Liver (tissue), 9 donors: ENCODE measurements around the gene TRIM36. TPM values are rescaled to one million over a fixed set of nuclear protein-coding genes. Genes with fewer than 3 reads are reported as not detected.

Experiments
- DNase-seq: peaks from one replicate; pipeline ENCODE4 v3.0.0-alpha.2; 2017; ENCODE audit warnings: low spot score
- H3K27ac ChIP-seq, 2 donors: one replicate each; pipeline ENCODE4 v1.7.0; 2013; ENCODE audit warnings: inconsistent platforms in 2 of 2, low read length in 2 of 2, control low read depth in 1 of 2, low read depth in 1 of 2, mild to moderate bottlenecking in 1 of 2
- H3K27me3 ChIP-seq, 4 donors: one replicate each; pipeline versions ENCODE4 v1.6.1 to v1.7.0; 2013; ENCODE audit warnings: low read length in 3 of 4, inconsistent platforms in 1 of 4, mild to moderate bottlenecking in 1 of 4, moderate library complexity in 1 of 4; ENCODE audit not compliant: control insufficient read depth in 4 of 4, insufficient read depth in 4 of 4
- H3K36me3 ChIP-seq, 4 donors: one replicate each; pipeline versions ENCODE4 v1.6.1 to v1.7.0; 2013; ENCODE audit warnings: low read length in 3 of 4, mild to moderate bottlenecking in 3 of 4, low read depth in 1 of 4, moderate library complexity in 1 of 4; ENCODE audit not compliant: control insufficient read depth in 4 of 4, insufficient read depth in 3 of 4
- H3K4me1 ChIP-seq, 4 donors: one replicate each; pipeline versions ENCODE4 v1.6.1 to v1.7.0; 2013; ENCODE audit warnings: low read length in 3 of 4, mild to moderate bottlenecking in 3 of 4, moderate library complexity in 1 of 4; ENCODE audit not compliant: control insufficient read depth in 4 of 4, insufficient read depth in 4 of 4
- H3K4me3 ChIP-seq, 3 donors: one replicate each; pipeline versions ENCODE4 v1.6.1 to v1.7.0; 2013; ENCODE audit warnings: low read length in 3 of 3, control low read depth in 1 of 3, low read depth in 1 of 3, mild to moderate bottlenecking in 1 of 3
- H3K9ac ChIP-seq, 2 donors: one replicate each; pipeline ENCODE4 v1.7.0; 2013; ENCODE audit warnings: low read length in 2 of 2, mild to moderate bottlenecking in 2 of 2, moderate library complexity in 2 of 2, control low read depth in 1 of 2, low read depth in 1 of 2
- H3K9me3 ChIP-seq, 4 donors: one replicate each; pipeline versions ENCODE4 v1.6.1 to v1.7.0; 2013; ENCODE audit warnings: low read length in 3 of 4; ENCODE audit not compliant: control insufficient read depth in 4 of 4
- FOXA1 ChIP-seq: IDR thresholded peaks from 2 replicates; pipeline ENCODE4 v1.6.1; 2016; ENCODE audit warnings: antibody characterized with exemption
- FOXA2 ChIP-seq: IDR thresholded peaks from 2 replicates; pipeline ENCODE4 v1.6.1; 2016; ENCODE audit warnings: antibody characterized with exemption
- GABPA ChIP-seq, 2 donors: IDR thresholded peaks in 1 of 2; conservative IDR thresholded peaks in 1 of 2; 2 replicates each; pipeline ENCODE4 v1.6.1; 2016; ENCODE audit warnings: antibody characterized with exemption in 2 of 2, mild to moderate bottlenecking in 1 of 2, moderate library complexity in 1 of 2
- HNF4A ChIP-seq, 2 donors: conservative IDR thresholded peaks; 2 replicates each; pipeline ENCODE4 v1.6.1; 2016; ENCODE audit warnings: antibody characterized with exemption in 2 of 2, mild to moderate bottlenecking in 2 of 2
- HNF4G ChIP-seq: IDR thresholded peaks from 2 replicates; pipeline ENCODE4 v1.6.1; 2016; ENCODE audit warnings: antibody characterized with exemption
- RAD21 ChIP-seq, 2 donors: IDR thresholded peaks; 2 replicates each; pipeline ENCODE4 v1.6.1; 2016; ENCODE audit warnings: antibody characterized with exemption in 2 of 2, mild to moderate bottlenecking in 2 of 2
- RXRA ChIP-seq, 2 donors: IDR thresholded peaks; 2 replicates each; pipeline ENCODE4 v1.6.1; 2017 to 2018; ENCODE audit warnings: antibody characterized with exemption in 2 of 2, mild to moderate bottlenecking in 1 of 2
- SP1 ChIP-seq: IDR thresholded peaks from 2 replicates; pipeline ENCODE4 v1.6.1; 2018; ENCODE audit warnings: antibody characterized with exemption, mild to moderate bottlenecking
- YY1 ChIP-seq: IDR thresholded peaks from 2 replicates; pipeline ENCODE4 v1.6.1; 2016; ENCODE audit warnings: antibody characterized with exemption, mild to moderate bottlenecking
- WGBS: extraction: QIAGEN DNeasy Blood & Tissue Kit; methylation state at CpG from one replicate; pipeline ENCODE4 v1.1.7; 2013; 5-methylcytosine and 5-hydroxymethylcytosine counted together
- polyA plus RNA-seq, 2 donors: library from polyadenylated mRNA; stranded (reverse) in 1 of 2; unstranded in 1 of 2; fragments of 200-250 nt in 1 of 2; fragments of >200 nt in 1 of 2; fragmentation: Nextera tagmentation in 1 of 2; extraction: Ambion mirVana in 1 of 2; gene quantifications; one replicate each; pipeline versions ENCODE4 v1.2.1 to v1.2.3, GENCODE V29; 2013 to 2015
- total RNA-seq, 2 donors: library from RNA; depleted of rRNA; stranded (reverse); fragments of >200 nt; gene quantifications; one replicate each; pipeline ENCODE4 v1.2.3, GENCODE V29; 2014
- TF ChIP-seq, protein P1 (sequence below): IDR thresholded peaks from 2 replicates; pipeline ENCODE4 v1.6.1; 2016; ENCODE audit warnings: antibody characterized with exemption, mild to moderate bottlenecking
- TF ChIP-seq, protein P2 (sequence below): fragments of 150-350 bp; IDR thresholded peaks from 2 replicates; pipeline ENCODE4 v1.5.1; 2017; ENCODE audit warnings: improper control_type of control experiment, low read depth, low read length; ENCODE audit not compliant: missing input control
- donor health status: healthy.
- donor health status: healthy.
- donor health status: healthy.
- donor health status: healthy.
- donor health status: healthy.

Gene TRIM36, protein sequence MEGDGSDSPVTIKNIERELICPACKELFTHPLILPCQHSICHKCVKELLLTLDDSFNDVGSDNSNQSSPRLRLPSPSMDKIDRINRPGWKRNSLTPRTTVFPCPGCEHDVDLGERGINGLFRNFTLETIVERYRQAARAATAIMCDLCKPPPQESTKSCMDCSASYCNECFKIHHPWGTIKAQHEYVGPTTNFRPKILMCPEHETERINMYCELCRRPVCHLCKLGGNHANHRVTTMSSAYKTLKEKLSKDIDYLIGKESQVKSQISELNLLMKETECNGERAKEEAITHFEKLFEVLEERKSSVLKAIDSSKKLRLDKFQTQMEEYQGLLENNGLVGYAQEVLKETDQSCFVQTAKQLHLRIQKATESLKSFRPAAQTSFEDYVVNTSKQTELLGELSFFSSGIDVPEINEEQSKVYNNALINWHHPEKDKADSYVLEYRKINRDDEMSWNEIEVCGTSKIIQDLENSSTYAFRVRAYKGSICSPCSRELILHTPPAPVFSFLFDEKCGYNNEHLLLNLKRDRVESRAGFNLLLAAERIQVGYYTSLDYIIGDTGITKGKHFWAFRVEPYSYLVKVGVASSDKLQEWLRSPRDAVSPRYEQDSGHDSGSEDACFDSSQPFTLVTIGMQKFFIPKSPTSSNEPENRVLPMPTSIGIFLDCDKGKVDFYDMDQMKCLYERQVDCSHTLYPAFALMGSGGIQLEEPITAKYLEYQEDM
- total RNA-seq (under 1 TPM; 0.25 to 0.47 TPM), polyA plus RNA-seq (under 1 TPM; 0.16 to 0.19 TPM)

DNA sequence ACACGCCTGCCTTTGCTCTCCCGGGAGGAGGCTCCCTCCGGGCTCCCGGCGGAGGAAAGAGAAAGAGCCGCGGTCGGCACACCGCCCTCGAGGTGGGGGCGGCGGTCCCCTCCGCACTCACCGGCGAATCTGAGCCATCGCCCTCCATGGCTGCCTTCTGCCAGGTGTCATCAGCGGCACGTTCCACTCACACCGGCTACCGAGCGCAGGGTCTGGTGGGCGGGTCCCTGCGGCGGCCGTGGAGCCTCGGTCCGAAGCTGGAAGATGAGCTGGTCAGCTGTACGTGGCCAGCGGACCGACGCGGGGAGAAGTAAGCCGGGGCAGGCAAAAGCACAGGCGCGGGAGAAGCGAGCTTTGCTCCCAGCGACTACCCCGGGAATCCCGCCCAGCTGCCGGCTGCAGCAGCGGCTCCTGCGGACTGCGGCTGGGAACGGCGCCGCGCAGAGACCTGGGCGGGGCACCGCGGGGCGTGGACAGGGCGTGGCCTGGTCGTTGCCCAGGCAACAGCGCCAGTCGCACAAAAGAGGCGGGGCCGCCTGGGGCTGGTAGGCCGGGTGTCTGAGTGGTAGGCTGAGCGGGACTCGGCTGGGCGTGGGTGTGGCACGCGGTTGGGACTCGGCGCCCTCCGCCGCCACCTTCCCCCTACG lies at the start of gene TRIM36:
Gene TRIM36 (minus strand): TSS at position 422 of the 647 bp plus-strand sequence. CDS start 274 bp downstream, at position 148.
- H3K27ac ChIP-seq, result peak within 1 kb of the TSS; percentile 13 to 49

DNA sequence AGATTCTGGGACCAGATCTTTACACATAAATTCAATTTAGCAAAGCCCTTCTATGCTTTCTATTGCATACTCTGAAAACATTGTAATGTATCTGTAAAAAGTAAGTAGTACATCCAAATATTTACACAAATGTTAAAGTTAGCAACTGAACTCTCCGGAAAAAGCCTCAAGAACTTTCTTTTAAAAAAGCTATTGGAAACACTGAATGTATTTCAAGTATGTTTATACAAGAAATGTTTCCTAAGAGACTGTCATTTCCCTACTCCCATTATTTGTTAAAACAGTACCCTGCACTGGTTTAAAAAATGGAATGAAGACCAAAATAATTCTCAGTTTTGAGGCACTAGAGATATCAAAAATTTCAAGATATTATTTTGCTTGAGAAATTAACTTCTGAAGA lies 44.8 kb upstream of the TRIM36 start:
- WGBS, result 78% methylated on average over 1 of the region's 1 CpG
- no peak for DNase-seq
- Histone ChIP-seq H3K4me1 (no peaks in the 10 kb centered on the region), H3K9ac (no peak overlapping the region), H3K36me3 (peaks cover 3 to 7% (median 6%) of the 10 kb centered on the region in 4 donors), H3K4me3 (no peak overlapping the region), H3K27me3 (no peaks in the 10 kb centered on the region), H3K27ac (no peak overlapping the region), H3K9me3 (no peaks in the 10 kb centered on the region)
- TF ChIP-seq, protein P1, sequence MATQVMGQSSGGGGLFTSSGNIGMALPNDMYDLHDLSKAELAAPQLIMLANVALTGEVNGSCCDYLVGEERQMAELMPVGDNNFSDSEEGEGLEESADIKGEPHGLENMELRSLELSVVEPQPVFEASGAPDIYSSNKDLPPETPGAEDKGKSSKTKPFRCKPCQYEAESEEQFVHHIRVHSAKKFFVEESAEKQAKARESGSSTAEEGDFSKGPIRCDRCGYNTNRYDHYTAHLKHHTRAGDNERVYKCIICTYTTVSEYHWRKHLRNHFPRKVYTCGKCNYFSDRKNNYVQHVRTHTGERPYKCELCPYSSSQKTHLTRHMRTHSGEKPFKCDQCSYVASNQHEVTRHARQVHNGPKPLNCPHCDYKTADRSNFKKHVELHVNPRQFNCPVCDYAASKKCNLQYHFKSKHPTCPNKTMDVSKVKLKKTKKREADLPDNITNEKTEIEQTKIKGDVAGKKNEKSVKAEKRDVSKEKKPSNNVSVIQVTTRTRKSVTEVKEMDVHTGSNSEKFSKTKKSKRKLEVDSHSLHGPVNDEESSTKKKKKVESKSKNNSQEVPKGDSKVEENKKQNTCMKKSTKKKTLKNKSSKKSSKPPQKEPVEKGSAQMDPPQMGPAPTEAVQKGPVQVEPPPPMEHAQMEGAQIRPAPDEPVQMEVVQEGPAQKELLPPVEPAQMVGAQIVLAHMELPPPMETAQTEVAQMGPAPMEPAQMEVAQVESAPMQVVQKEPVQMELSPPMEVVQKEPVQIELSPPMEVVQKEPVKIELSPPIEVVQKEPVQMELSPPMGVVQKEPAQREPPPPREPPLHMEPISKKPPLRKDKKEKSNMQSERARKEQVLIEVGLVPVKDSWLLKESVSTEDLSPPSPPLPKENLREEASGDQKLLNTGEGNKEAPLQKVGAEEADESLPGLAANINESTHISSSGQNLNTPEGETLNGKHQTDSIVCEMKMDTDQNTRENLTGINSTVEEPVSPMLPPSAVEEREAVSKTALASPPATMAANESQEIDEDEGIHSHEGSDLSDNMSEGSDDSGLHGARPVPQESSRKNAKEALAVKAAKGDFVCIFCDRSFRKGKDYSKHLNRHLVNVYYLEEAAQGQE, result no peak

More for the DNA sequence above, at the start of gene TRIM36:
- peaks cover 6 to 21% (median 14%) of the 10 kb centered on the region in 4 donors for H3K4me1 ChIP-seq
- TF ChIP-seq FOXA1 (peak; percentile 17), RXRA (IDR thresholded peaks at IDR 0.05) (no peak), FOXA2 (no peak), SP1 (peak; percentile 75), HNF4A (conservative IDR thresholded peaks at IDR 0.05) (peak; percentile 43 to 52), YY1 (peak; percentile 43), GABPA (IDR thresholded peaks at IDR 0.05 in 1 of 2, conservative IDR thresholded peaks at IDR 0.05 in 1 of 2) (peak in 1 of 2 donors; percentile 19), HNF4G (no peak), RAD21 (IDR thresholded peaks at IDR 0.05) (peak; percentile 32 to 40)
- TF ChIP-seq, protein P1, result peak; percentile 58
- TF ChIP-seq, protein P2, sequence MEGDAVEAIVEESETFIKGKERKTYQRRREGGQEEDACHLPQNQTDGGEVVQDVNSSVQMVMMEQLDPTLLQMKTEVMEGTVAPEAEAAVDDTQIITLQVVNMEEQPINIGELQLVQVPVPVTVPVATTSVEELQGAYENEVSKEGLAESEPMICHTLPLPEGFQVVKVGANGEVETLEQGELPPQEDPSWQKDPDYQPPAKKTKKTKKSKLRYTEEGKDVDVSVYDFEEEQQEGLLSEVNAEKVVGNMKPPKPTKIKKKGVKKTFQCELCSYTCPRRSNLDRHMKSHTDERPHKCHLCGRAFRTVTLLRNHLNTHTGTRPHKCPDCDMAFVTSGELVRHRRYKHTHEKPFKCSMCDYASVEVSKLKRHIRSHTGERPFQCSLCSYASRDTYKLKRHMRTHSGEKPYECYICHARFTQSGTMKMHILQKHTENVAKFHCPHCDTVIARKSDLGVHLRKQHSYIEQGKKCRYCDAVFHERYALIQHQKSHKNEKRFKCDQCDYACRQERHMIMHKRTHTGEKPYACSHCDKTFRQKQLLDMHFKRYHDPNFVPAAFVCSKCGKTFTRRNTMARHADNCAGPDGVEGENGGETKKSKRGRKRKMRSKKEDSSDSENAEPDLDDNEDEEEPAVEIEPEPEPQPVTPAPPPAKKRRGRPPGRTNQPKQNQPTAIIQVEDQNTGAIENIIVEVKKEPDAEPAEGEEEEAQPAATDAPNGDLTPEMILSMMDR, result no peak
- no peaks in the 10 kb centered on the region for H3K9me3 ChIP-seq
- no peaks in the 10 kb centered on the region for H3K27me3 ChIP-seq
- H3K36me3 ChIP-seq, result no peaks in the 10 kb centered on the region
- H3K4me3 ChIP-seq, result peak within 1 kb of the TSS; percentile 72 to 83 (median 82)
- H3K9ac ChIP-seq, result peak within 1 kb of the TSS in 1 of 2 donors; percentile 12
- under 1% methylated on average over 68 of the region's 68 CpGs for WGBS
- DNase-seq, result peak; percentile 91
